HepG2 (cell line): Measurements from ENCODE around the gene BPIFB2. TPM values are rescaled to one million over a fixed set of nuclear protein-coding genes. Genes with fewer than 3 reads are reported as not detected.

Experiments
- AFF4 ChIP-seq: sonication (generic); formaldehyde crosslinking; IDR thresholded peaks from 2 replicates; pipeline ENCODE4 v1.4.0; 2020; ENCODE audit warnings: missing genetic modification reagents
- CHD4 ChIP-seq: fragments of 200-600 bp; sonication (generic); IDR thresholded peaks from 2 replicates; pipeline ENCODE4 v1.7.0; 2017; ENCODE audit warnings: mild to moderate bottlenecking, low read length, borderline replicate concordance
- ISL2 ChIP-seq: sonication (generic); formaldehyde crosslinking; IDR thresholded peaks from 2 replicates; pipeline ENCODE4 v1.5.0; 2020; ENCODE audit warnings: missing genetic modification reagents
- MAZ ChIP-seq, 2 experiments: sonication (generic) in 1 of 2; formaldehyde crosslinking in 1 of 2; IDR thresholded peaks; 2 replicates each; pipeline versions ENCODE4 v1.5.0 to v1.6.1; 2012 to 2020; ENCODE audit warnings: low read depth in 2 of 2, mild to moderate bottlenecking in 2 of 2, borderline replicate concordance in 1 of 2, improper control_type of control experiment in 1 of 2, low read length in 1 of 2, missing genetic modification reagents in 1 of 2, moderate library complexity in 1 of 2
- NR1H2 ChIP-seq: sonication (generic); formaldehyde crosslinking; IDR thresholded peaks from 2 replicates; pipeline ENCODE4 v1.8.1; 2022; ENCODE audit warnings: low read depth, missing genetic modification reagents, borderline replicate concordance
- PHF8 ChIP-seq: sonication (generic); formaldehyde crosslinking; IDR thresholded peaks from 2 replicates; pipeline ENCODE4 v1.5.0; 2020; ENCODE audit warnings: missing genetic modification reagents
- SIN3A ChIP-seq: IDR thresholded peaks from 2 replicates; pipeline ENCODE4 v1.6.1; 2011; ENCODE audit warnings: low read depth, mild to moderate bottlenecking, control low read depth, low read length, borderline replicate concordance
- SRY ChIP-seq: sonication (generic); formaldehyde crosslinking; IDR thresholded peaks from 2 replicates; pipeline ENCODE4 v1.8.0; 2022; ENCODE audit warnings: mild to moderate bottlenecking, missing genetic modification reagents
- XRCC5 ChIP-seq: fragments of 200-400 bp; formaldehyde crosslinking; optimal IDR thresholded peaks from 2 replicates; pipeline ENCODE3; 2017; ENCODE audit warnings: mild to moderate bottlenecking, low read length
- YY1 ChIP-seq: IDR thresholded peaks from 2 replicates; pipeline ENCODE4 v1.6.1; 2011; ENCODE audit warnings: low read length, low read depth, moderate library complexity, mild to moderate bottlenecking; ENCODE audit not compliant: insufficient read depth, insufficient replicate concordance
- ZBTB3 ChIP-seq: sonication (generic); formaldehyde crosslinking; IDR thresholded peaks from 2 replicates; pipeline ENCODE4 v1.4.0; 2020; ENCODE audit warnings: low read depth, mild to moderate bottlenecking, moderate library complexity, missing genetic modification reagents, borderline replicate concordance
- ZNF512B ChIP-seq: sonication (generic); formaldehyde crosslinking; IDR thresholded peaks from 2 replicates; pipeline ENCODE4 v1.5.1; 2020; ENCODE audit warnings: missing genetic modification reagents, mild to moderate bottlenecking, borderline replicate concordance
- ZNF513 ChIP-seq: sonication (generic); formaldehyde crosslinking; conservative IDR thresholded peaks from 2 replicates; pipeline ENCODE4 v1.5.0; 2020; ENCODE audit warnings: missing genetic modification reagents
- ZNF550 ChIP-seq: sonication (generic); formaldehyde crosslinking; IDR thresholded peaks from 2 replicates; pipeline ENCODE4 v1.4.0; 2020; ENCODE audit warnings: mild to moderate bottlenecking, missing genetic modification reagents, borderline replicate concordance
- ZNF569 ChIP-seq: sonication (generic); formaldehyde crosslinking; IDR thresholded peaks from 2 replicates; pipeline ENCODE4 v1.5.0; 2020; ENCODE audit warnings: mild to moderate bottlenecking, missing genetic modification reagents, moderate library complexity, borderline replicate concordance
- ZNF616 ChIP-seq: sonication (generic); formaldehyde crosslinking; IDR thresholded peaks from 2 replicates; pipeline ENCODE4 v1.5.0; 2020; ENCODE audit warnings: low read depth, mild to moderate bottlenecking, missing genetic modification reagents
- ZNF749 ChIP-seq: sonication (generic); formaldehyde crosslinking; IDR thresholded peaks from 2 replicates; pipeline ENCODE4 v1.8.0; 2022; ENCODE audit warnings: mild to moderate bottlenecking, missing genetic modification reagents, moderate library complexity, borderline replicate concordance
- polyA plus RNA-seq, 8 experiments: library from polyadenylated mRNA; depleted of rRNA in 3 of 8; stranded (reverse) in 7 of 8; unstranded in 1 of 8; fragments of >200 nt; fragmentation: Illumina TruSeq in 4 of 8; extraction: Trizol in 4 of 8; gene quantifications; 2 replicates each; pipeline versions ENCODE4 v1.2.1 to v1.2.3, GENCODE V29; 2011 to 2016; ENCODE audit warnings: low read depth in 4 of 8, missing spikeins in 1 of 8, mixed read lengths in 1 of 8; ENCODE audit not compliant: insufficient read depth in 1 of 8
- total RNA-seq, 5 experiments: library from RNA; depleted of rRNA; stranded (reverse); fragments of >200 nt; fragmentation: Illumina TruSeq; extraction: Trizol; gene quantifications; 2 replicates each; pipeline ENCODE4 v1.2.3, GENCODE V29; 2016; ENCODE audit warnings: low read depth in 1 of 5

The BPIFB2 gene
- total and polyA plus RNA-seq, 2 of the 13 experiments (the other 11 are each of a cell fraction or from before 2014, with no cell fraction given) = 54.5 to 902 TPM

- TF ChIP-seq MAZ (IDR thresholded peaks at IDR 0.05; ENCODE audit: borderline replicate concordance, low read depth, low read length) = no peak
- TF ChIP-seq MAZ (CRISPR knock-in tag; IDR thresholded peaks at IDR 0.05; ENCODE audit: low read depth) = no peak
- TF ChIP-seq ZNF513 (CRISPR knock-in tag) = no peak
- TF ChIP-seq ZNF749 = no peak
- TF ChIP-seq ZBTB3 = no peak
- no peak for TF ChIP-seq YY1
- TF ChIP-seq ZNF512B (CRISPR knock-in tag) = no peak
- TF ChIP-seq SRY = 0 out of 2 replicates have a peak, but pooled peaks have one; percentile 29
- TF ChIP-seq AFF4 = no peak
- TF ChIP-seq ISL2 (CRISPR knock-in tag) = peak; percentile 51; the same call in 1 of the 2 replicates
- peak; percentile 65; the same call in 1 of the 2 replicates for TF ChIP-seq NR1H2 (CRISPR knock-in tag)
- no peak for TF ChIP-seq ZNF569
- TF ChIP-seq XRCC5 = no peak
- TF ChIP-seq CHD4 = no peak
- no peak for TF ChIP-seq PHF8 (CRISPR knock-in tag)
- TF ChIP-seq SIN3A = no peak
- no peak for TF ChIP-seq ZNF616 (CRISPR knock-in tag)
- no peak for TF ChIP-seq ZNF550 (CRISPR knock-in tag)
Measured at GRCh38 chr20:33027769-33028751, 20.6 kb downstream of the BPIFB2 start (continued).
